H9 (cell line): ENCODE measurements around the gene DUS1L. TPM values are rescaled to one million over a fixed set of nuclear protein-coding genes. Genes with fewer than 3 reads are reported as not detected.

Experiments used
- DNase-seq: peaks from one replicate; pipeline ENCODE4 v3.0.0-alpha.2; 2017
- H2AFZ ChIP-seq: one replicate; pipeline ENCODE4 v1.6.1; 2013; ENCODE audit warnings: mild to moderate bottlenecking, low read length, control low read depth, moderate library complexity
- H2AK5ac ChIP-seq: 2 replicates; pipeline ENCODE4 v1.6.1; 2013; ENCODE audit warnings: low read length, control low read depth, mixed read lengths; ENCODE audit not compliant: insufficient read length
- H2BK120ac ChIP-seq: one replicate; pipeline ENCODE4 v1.6.1; 2013; ENCODE audit warnings: low read depth, mild to moderate bottlenecking, low read length, control low read depth, inconsistent platforms; ENCODE audit not compliant: poor library complexity, severe bottlenecking
- H2BK12ac ChIP-seq: 2 replicates; pipeline ENCODE4 v1.6.1; 2013; ENCODE audit warnings: low read length, control low read depth, mixed read lengths, low read depth; ENCODE audit not compliant: insufficient read length
- H2BK15ac ChIP-seq: 2 replicates; pipeline ENCODE4 v1.6.1; 2013; ENCODE audit warnings: low read depth, low read length, control low read depth
- H2BK20ac ChIP-seq: one replicate; pipeline ENCODE4 v1.6.1; 2013; ENCODE audit warnings: low read depth, mild to moderate bottlenecking, low read length, control low read depth, inconsistent platforms; ENCODE audit not compliant: poor library complexity, severe bottlenecking
- H2BK5ac ChIP-seq: 2 replicates; pipeline ENCODE4 v1.6.1; 2013; ENCODE audit warnings: low read length, control low read depth, mixed read lengths; ENCODE audit not compliant: insufficient read length
- H3K14ac ChIP-seq: 2 replicates; pipeline ENCODE4 v1.6.1; 2013; ENCODE audit warnings: low read length, control low read depth; ENCODE audit not compliant: insufficient read depth
- H3K18ac ChIP-seq: 2 replicates; pipeline ENCODE4 v1.6.1; 2013; ENCODE audit warnings: low read depth, mild to moderate bottlenecking, mixed read lengths, low read length, control low read depth; ENCODE audit not compliant: insufficient read length
- H3K23ac ChIP-seq: 2 replicates; pipeline ENCODE4 v1.6.1; 2013; ENCODE audit warnings: low read length, control low read depth, mixed read lengths, low read depth; ENCODE audit not compliant: insufficient read length
- H3K23me2 ChIP-seq: 2 replicates; pipeline ENCODE4 v1.6.1; 2013; ENCODE audit warnings: low read depth, mild to moderate bottlenecking, mixed read lengths, low read length, control low read depth; ENCODE audit not compliant: insufficient read length, poor library complexity, severe bottlenecking
- H3K27ac ChIP-seq: 2 replicates; pipeline ENCODE4 v1.5.1; 2013; ENCODE audit warnings: low read length, control low read depth, mixed read lengths, low read depth; ENCODE audit not compliant: insufficient read length
- H3K27me3 ChIP-seq: 2 replicates; pipeline ENCODE4 v1.6.1; 2013; ENCODE audit warnings: low read length, control low read depth, inconsistent platforms; ENCODE audit not compliant: insufficient read depth
- H3K4ac ChIP-seq: 2 replicates; pipeline ENCODE4 v1.6.1; 2013; ENCODE audit warnings: low read depth, mild to moderate bottlenecking, control low read depth, inconsistent platforms, low read length, moderate library complexity
- H3K4me1 ChIP-seq: 2 replicates; pipeline ENCODE4 v1.6.1; 2013; ENCODE audit warnings: low read length, control low read depth, inconsistent platforms; ENCODE audit not compliant: insufficient read depth
- H3K4me2 ChIP-seq: 2 replicates; pipeline ENCODE4 v1.6.1; 2013; ENCODE audit warnings: low read length, control low read depth, mixed read lengths; ENCODE audit not compliant: insufficient read length, insufficient read depth
- H3K56ac ChIP-seq: 2 replicates; pipeline ENCODE4 v1.6.1; 2013; ENCODE audit warnings: low read depth, mild to moderate bottlenecking, mixed read lengths, low read length, control low read depth; ENCODE audit not compliant: insufficient read length
- H3K79me1 ChIP-seq: 2 replicates; pipeline ENCODE4 v1.6.1; 2013; ENCODE audit warnings: low read depth, mild to moderate bottlenecking, moderate library complexity, low read length, control low read depth, inconsistent platforms; ENCODE audit not compliant: insufficient read depth, poor library complexity, severe bottlenecking
- H3K79me2 ChIP-seq: 2 replicates; pipeline ENCODE4 v1.6.1; 2013; ENCODE audit warnings: low read length, control low read depth, inconsistent platforms; ENCODE audit not compliant: insufficient read depth
- H3K9ac ChIP-seq: 2 replicates; pipeline ENCODE4 v1.6.1; 2013; ENCODE audit warnings: low read length, control low read depth, mixed read lengths; ENCODE audit not compliant: insufficient read length; ENCODE audit errors: extremely low read depth
- H3K9me3 ChIP-seq: one replicate; pipeline ENCODE4 v1.6.1; 2013; ENCODE audit warnings: low read depth, low read length, inconsistent platforms; ENCODE audit not compliant: control insufficient read depth
- H3T11ph ChIP-seq: one replicate; pipeline ENCODE4 v1.6.1; 2013; ENCODE audit warnings: mild to moderate bottlenecking, low read length, control low read depth, inconsistent platforms
- H4K20me1 ChIP-seq: one replicate; pipeline ENCODE4 v1.6.1; 2013; ENCODE audit not compliant: control insufficient read depth, insufficient read length, insufficient read depth
- H4K5ac ChIP-seq: 2 replicates; pipeline ENCODE4 v1.6.1; 2013; ENCODE audit warnings: low read depth, mild to moderate bottlenecking, mixed read lengths, low read length, control low read depth; ENCODE audit not compliant: insufficient read length
- H4K8ac ChIP-seq: replicated peaks from 2 replicates; pipeline ENCODE4 v1.6.1; 2013; ENCODE audit warnings: low read length, control low read depth, mixed read lengths, low read depth; ENCODE audit not compliant: insufficient read length
- H4K91ac ChIP-seq: 2 replicates; pipeline ENCODE4 v1.6.1; 2013; ENCODE audit warnings: low read depth, mild to moderate bottlenecking, moderate library complexity, mixed read lengths, low read length, control low read depth; ENCODE audit not compliant: insufficient read length
- H3K27ac Mint-ChIP-seq, 3 experiments: 2 replicates in 2 of 3; 3 replicates in 1 of 3; pipeline ENCODE4 v1.8.0; 2020 to 2021; ENCODE audit warnings: mixed read lengths in 3 of 3, mild to moderate bottlenecking in 1 of 3, moderate library complexity in 1 of 3
- H3K27me3 Mint-ChIP-seq: 2 replicates; pipeline ENCODE4 v1.8.0; 2021; ENCODE audit warnings: low read depth, mild to moderate bottlenecking, moderate library complexity, mixed read lengths
- H3K36me3 Mint-ChIP-seq, 3 experiments: 2 replicates in 2 of 3; 3 replicates in 1 of 3; pipeline ENCODE4 v1.8.0; 2020 to 2021; ENCODE audit warnings: low read depth in 3 of 3, mixed read lengths in 3 of 3; ENCODE audit not compliant: insufficient read depth in 1 of 3
- H3K4me1 Mint-ChIP-seq, 2 experiments: 2 replicates each; pipeline ENCODE4 v1.8.0; 2020; ENCODE audit warnings: mixed read lengths in 2 of 2
- H3K4me3 Mint-ChIP-seq, 2 experiments: 2 replicates in 1 of 2; 3 replicates in 1 of 2; pipeline ENCODE4 v1.8.0; 2020 to 2021; ENCODE audit warnings: mild to moderate bottlenecking in 2 of 2, mixed read lengths in 2 of 2, moderate library complexity in 1 of 2
- H3K9me3 Mint-ChIP-seq, 2 experiments: 2 replicates in 1 of 2; 3 replicates in 1 of 2; pipeline ENCODE4 v1.8.0; 2020; ENCODE audit warnings: mild to moderate bottlenecking in 2 of 2, mixed read lengths in 2 of 2, moderate library complexity in 1 of 2
- CTCF ChIP-seq: fragments of 200-600 bp; sonication (generic); conservative IDR thresholded peaks from 3 replicates; pipeline ENCODE4 v1.8.0; 2021; ENCODE audit warnings: antibody characterized with exemption, mild to moderate bottlenecking
- WGBS: extraction: QIAGEN DNeasy Blood & Tissue Kit; methylation state at CpG from one replicate; pipeline ENCODE4 v1.1.7; 2013; ENCODE audit warnings: missing lambda C conversion rate, low lambda C conversion rate, mixed read lengths; ENCODE audit not compliant: insufficient read length; ENCODE audit errors: extremely low coverage; 5-methylcytosine and 5-hydroxymethylcytosine counted together
- total RNA-seq: library from RNA; stranded (reverse); gene quantifications from 2 replicates; pipeline ENCODE4 v1.2.1, GENCODE V29; 2021

Gene DUS1L
- total RNA-seq, 1 experiment from 2014 or later: 103 TPM

- H2BK20ac ChIP-seq: no peak overlapping the region
These were observed 56.6 kb downstream of the DUS1L start for GRCh38 chr17:82008941-82009405.

More at GRCh38 chr17:82008941-82009405, 56.6 kb downstream of the DUS1L start:
- no peaks in the 10 kb centered on the region; the same call in 1 of the 2 replicates for H3K27me3 Mint-ChIP-seq
- no peak overlapping the region for H3K4me3 Mint-ChIP-seq
- Histone ChIP-seq H2BK15ac (no peak overlapping the region), H3K4ac (no peak overlapping the region), H2BK5ac (no peak overlapping the region), H3K23ac (no peak overlapping the region), H3K4me1 (no peaks in the 10 kb centered on the region), H3K18ac (no peak overlapping the region), H3K79me2 (no peaks in the 10 kb centered on the region), H4K5ac (no peak overlapping the region), H4K8ac (no peak overlapping the region), H3K14ac (no peak overlapping the region), H3T11ph (no peak overlapping the region), H2BK120ac (no peak overlapping the region), H3K9me3 (no peaks in the 10 kb centered on the region), H4K91ac (no peak overlapping the region), H3K27ac (no peak overlapping the region), H3K56ac (no peak overlapping the region), H4K20me1 (no peaks in the 10 kb centered on the region), H2AFZ (no peak overlapping the region), H3K9ac (no peak overlapping the region), H3K27me3 (no peaks in the 10 kb centered on the region), H2BK12ac (no peak overlapping the region), H3K4me2 (no peak overlapping the region), H2AK5ac (no peak overlapping the region), H3K79me1 (no peaks in the 10 kb centered on the region), H3K23me2 (no peaks in the 10 kb centered on the region)
- 0 out of 4 replicates have a peak, but pooled peaks cover 0 to 2% of the 10 kb centered on the region in 2 experiments for H3K4me1 Mint-ChIP-seq
- DNase-seq: no peak
- no peak for TF ChIP-seq CTCF
- H3K27ac Mint-ChIP-seq: no peak overlapping the region
- no peaks in the 10 kb centered on the region for H3K9me3 Mint-ChIP-seq
- H3K36me3 Mint-ChIP-seq: no peaks in the 10 kb centered on the region
- no CpG with 5 or more reads among the region's 28 CpGs for WGBS
